Ishikawa (cell line): ENCODE measurements around the gene FADS6.

Experiments used
- CEBPB ChIP-seq: IDR thresholded peaks from 2 replicates; pipeline ENCODE4 v1.6.1; 2012
- CREB1 ChIP-seq: IDR thresholded peaks from 2 replicates; pipeline ENCODE4 v1.6.1; 2012; ENCODE audit warnings: low read depth
- EGR1 ChIP-seq: IDR thresholded peaks from 2 replicates; pipeline ENCODE4 v1.6.1; 2012
- EP300 ChIP-seq: IDR thresholded peaks from 2 replicates; pipeline ENCODE4 v1.6.1; 2012; ENCODE audit warnings: borderline replicate concordance
- MAX ChIP-seq: IDR thresholded peaks from 2 replicates; pipeline ENCODE4 v1.6.1; 2012
- NFIC ChIP-seq: IDR thresholded peaks from 2 replicates; pipeline ENCODE4 v1.6.1; 2012
- RAD21 ChIP-seq: IDR thresholded peaks from 2 replicates; pipeline ENCODE4 v1.6.1; 2012; ENCODE audit warnings: low read depth
- REST ChIP-seq: IDR thresholded peaks from 2 replicates; pipeline ENCODE4 v1.6.1; 2012; ENCODE audit warnings: low read depth, mild to moderate bottlenecking
- TAF1 ChIP-seq: IDR thresholded peaks from 2 replicates; pipeline ENCODE4 v1.6.1; 2012; ENCODE audit warnings: low read depth, mild to moderate bottlenecking
- TCF12 ChIP-seq: IDR thresholded peaks from 2 replicates; pipeline ENCODE4 v1.6.1; 2012; ENCODE audit warnings: low read depth
- USF1 ChIP-seq: IDR thresholded peaks from 2 replicates; pipeline ENCODE4 v1.6.1; 2012
- YY1 ChIP-seq: IDR thresholded peaks from 2 replicates; pipeline ENCODE4 v1.6.1; 2012; ENCODE audit warnings: low read depth

GRCh38 chr17:74858672-74859458 is 34.6 kb downstream of the FADS6 start:
- TF ChIP-seq TCF12 (no peak), CEBPB (no peak), MAX (no peak), EP300 (no peak), YY1 (no peak), USF1 (no peak), CREB1 (no peak), RAD21 (no peak), EGR1 (no peak), TAF1 (no peak), REST (no peak), NFIC (no peak)
